ENCODE measurements around the gene WFDC8. TPM values are rescaled to one million over a fixed set of nuclear protein-coding genes. Genes with fewer than 3 reads are reported as not detected.

Gene WFDC8
- total RNA-seq, 1 experiment from 2014 or later = not detected

Small RNA genes lying within 50 kb of the gene (small RNA-seq; reads per million reads assigned to genes)
- not detected for gene AL031663.1
- gene HSPD1P21 = not detected
- 0.50 reads per million for gene RNA5SP485

Other genes starting within 250 kb of the WFDC8 start
- 79.1 and 90.1 TPM in 2 replicates for gene SDC4, start 230.9 kb downstream of the WFDC8 start, total RNA-seq (2014; rRNA removed; shearing (Covaris generic))
- 73.6 and 74.7 TPM in 2 replicates for gene SYS1, start 216.1 kb downstream of the WFDC8 start, total RNA-seq (2014; rRNA removed; shearing (Covaris generic))
- gene TP53TG5, start 201.0 kb downstream of the WFDC8 start, total RNA-seq (2014; rRNA removed; shearing (Covaris generic)) = 0.23 and 1.6 TPM in 2 replicates
- gene DBNDD2, start 171.0 kb downstream of the WFDC8 start, total RNA-seq (2014; rRNA removed; shearing (Covaris generic)) = 66.6 and 84.8 TPM in 2 replicates
- gene PIGT, start 163.1 kb downstream of the WFDC8 start, total RNA-seq (2014; rRNA removed; shearing (Covaris generic)) = 164 and 165 TPM in 2 replicates
- 17.7 and 21.9 TPM in 2 replicates for gene WFDC2, start 109.5 kb downstream of the WFDC8 start, total RNA-seq (2014; rRNA removed; shearing (Covaris generic))
- not detected in 2 replicates for gene SPINT3, start 63.7 kb downstream of the WFDC8 start, total RNA-seq (2014; rRNA removed; shearing (Covaris generic))
- gene WFDC6, start 39.8 kb downstream of the WFDC8 start, total RNA-seq (2014; rRNA removed; shearing (Covaris generic)) = not detected in 2 replicates
- not detected in 2 replicates for gene EPPIN, start 31.9 kb downstream of the WFDC8 start, total RNA-seq (2014; rRNA removed; shearing (Covaris generic))
- not detected in 2 replicates for gene WFDC10A, start 50.5 kb upstream of the WFDC8 start, total RNA-seq (2014; rRNA removed; shearing (Covaris generic))
- gene WFDC9, start 52.0 kb upstream of the WFDC8 start, total RNA-seq (2014; rRNA removed; shearing (Covaris generic)) = not detected in 2 replicates
- not detected in 2 replicates for gene WFDC11, start 91.0 kb upstream of the WFDC8 start, total RNA-seq (2014; rRNA removed; shearing (Covaris generic))
- gene WFDC13, start 122.8 kb upstream of the WFDC8 start, total RNA-seq (2014; rRNA removed; shearing (Covaris generic)) = not detected in 2 replicates
- not detected in 2 replicates for gene WFDC10B, start 125.7 kb upstream of the WFDC8 start, total RNA-seq (2014; rRNA removed; shearing (Covaris generic))
- gene SPINT4, start 143.1 kb upstream of the WFDC8 start, total RNA-seq (2014; rRNA removed; shearing (Covaris generic)) = not detected in 2 replicates
- not detected in 2 replicates for gene WFDC3, start 212.6 kb upstream of the WFDC8 start, total RNA-seq (2014; rRNA removed; shearing (Covaris generic))
- 26.2 and 33.2 TPM in 2 replicates for gene DNTTIP1, start 212.7 kb upstream of the WFDC8 start, total RNA-seq (2014; rRNA removed; shearing (Covaris generic))
- 284 and 289 TPM in 2 replicates for gene UBE2C, start 233.4 kb upstream of the WFDC8 start, total RNA-seq (2014; rRNA removed; shearing (Covaris generic))
- gene TNNC2, start 248.0 kb upstream of the WFDC8 start, total RNA-seq (2014; rRNA removed; shearing (Covaris generic)) = 0.15 and 0.18 TPM in 2 replicates

All from HT-29 (cell line).